ENCODE data around the gene EYS.

DNA sequence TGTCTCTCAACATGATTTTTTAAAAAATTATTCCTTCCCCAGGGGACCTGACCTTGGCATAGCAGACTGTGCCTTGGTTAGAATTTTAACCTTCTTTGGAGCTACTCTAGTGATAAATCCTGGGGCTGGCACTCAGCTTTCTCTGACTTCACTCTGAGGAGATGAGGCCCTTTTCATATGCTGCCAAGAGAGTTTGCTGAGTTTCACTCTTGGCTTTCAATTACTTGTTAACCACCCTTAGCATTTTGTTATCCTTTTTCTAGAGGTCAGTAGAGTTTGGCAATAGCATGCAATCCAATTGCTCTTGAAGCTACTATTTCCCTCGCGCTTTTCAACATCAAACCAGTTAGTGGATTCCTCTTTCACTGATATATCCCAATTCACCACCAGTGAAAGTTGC lies 920.3 kb downstream of the EYS start:
- TF ChIP-seq, protein P1, sequence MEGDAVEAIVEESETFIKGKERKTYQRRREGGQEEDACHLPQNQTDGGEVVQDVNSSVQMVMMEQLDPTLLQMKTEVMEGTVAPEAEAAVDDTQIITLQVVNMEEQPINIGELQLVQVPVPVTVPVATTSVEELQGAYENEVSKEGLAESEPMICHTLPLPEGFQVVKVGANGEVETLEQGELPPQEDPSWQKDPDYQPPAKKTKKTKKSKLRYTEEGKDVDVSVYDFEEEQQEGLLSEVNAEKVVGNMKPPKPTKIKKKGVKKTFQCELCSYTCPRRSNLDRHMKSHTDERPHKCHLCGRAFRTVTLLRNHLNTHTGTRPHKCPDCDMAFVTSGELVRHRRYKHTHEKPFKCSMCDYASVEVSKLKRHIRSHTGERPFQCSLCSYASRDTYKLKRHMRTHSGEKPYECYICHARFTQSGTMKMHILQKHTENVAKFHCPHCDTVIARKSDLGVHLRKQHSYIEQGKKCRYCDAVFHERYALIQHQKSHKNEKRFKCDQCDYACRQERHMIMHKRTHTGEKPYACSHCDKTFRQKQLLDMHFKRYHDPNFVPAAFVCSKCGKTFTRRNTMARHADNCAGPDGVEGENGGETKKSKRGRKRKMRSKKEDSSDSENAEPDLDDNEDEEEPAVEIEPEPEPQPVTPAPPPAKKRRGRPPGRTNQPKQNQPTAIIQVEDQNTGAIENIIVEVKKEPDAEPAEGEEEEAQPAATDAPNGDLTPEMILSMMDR (conservative IDR thresholded peaks at IDR 0.05): no peak
- no peak for TF ChIP-seq ZFX (IDR thresholded peaks at IDR 0.05)

All from C4-2B (cell line).